ENCODE measurements around the gene KRTAP13-1.

DNA sequence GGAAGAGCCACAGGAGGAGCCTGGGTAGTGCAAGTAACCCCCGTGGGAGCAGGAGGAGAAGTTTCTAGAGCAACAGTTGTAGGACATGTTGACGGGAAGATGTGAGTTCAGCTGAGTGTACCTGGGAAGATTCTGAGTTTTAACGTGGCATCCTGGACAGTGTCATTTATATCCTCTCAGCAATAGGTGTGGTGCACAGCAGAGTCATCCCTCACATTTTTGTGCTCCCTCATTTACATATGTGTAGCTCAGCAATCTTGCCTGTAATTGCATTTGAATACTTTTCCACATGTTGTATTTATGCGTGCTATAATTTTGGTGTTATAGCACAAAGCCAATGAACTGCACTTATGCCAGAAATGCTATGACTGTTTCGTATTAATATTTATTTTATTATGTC, 30.0 kb downstream of the KRTAP13-1 start, which contains the start of gene KRTAP13-3:
- TF ChIP-seq CTCF (IDR thresholded peaks at IDR 0.05; ENCODE audit: extremely low read depth in 1 of 2, insufficient read depth in 1 of 2, low read depth in 1 of 2, low read length in 2 of 2): no peak
- no peak for TF ChIP-seq POLR2A (IDR thresholded peaks at IDR 0.05; ENCODE audit: low read depth, low read length)
- TF ChIP-seq EZH2 (IDR thresholded peaks at IDR 0.05; ENCODE audit: borderline replicate concordance, low read depth, low read length, severe bottlenecking): no peak
- no peak for TF ChIP-seq POLR2AphosphoS5 (IDR thresholded peaks at IDR 0.05; ENCODE audit: insufficient read depth, low read depth, low read length)
- no peak for TF ChIP-seq FOS (IDR thresholded peaks at IDR 0.05; ENCODE audit: borderline replicate concordance, insufficient read depth, low read length)
- no peak for TF ChIP-seq MAX (IDR thresholded peaks at IDR 0.05; ENCODE audit: insufficient read depth, insufficient read length)
- TF ChIP-seq GATA2 (IDR thresholded peaks at IDR 0.05; ENCODE audit: insufficient read depth, insufficient read length, low read depth, low read length): no peak
- TF ChIP-seq JUN (IDR thresholded peaks at IDR 0.05; ENCODE audit: borderline replicate concordance, insufficient read depth, insufficient read length, low read depth): no peak
- no peak for TF ChIP-seq MYC (IDR thresholded peaks at IDR 0.05; ENCODE audit: low read depth, low read length)

All from endothelial cell of umbilical vein (primary cell).